Astrocyte of the hippocampus (primary cell): ENCODE data around the gene CDK11A.
"Not testable (repeated sequence)": the region's sequence is repeated elsewhere in the genome, so short reads cannot be mapped to it uniquely, and the experiment has no call there.

Experiments used
- DNase-seq: peaks from one replicate; pipeline ENCODE4 v3.0.0; 2011; ENCODE audit warnings: low read depth, low spot score

The CDK11A gene

DNA sequence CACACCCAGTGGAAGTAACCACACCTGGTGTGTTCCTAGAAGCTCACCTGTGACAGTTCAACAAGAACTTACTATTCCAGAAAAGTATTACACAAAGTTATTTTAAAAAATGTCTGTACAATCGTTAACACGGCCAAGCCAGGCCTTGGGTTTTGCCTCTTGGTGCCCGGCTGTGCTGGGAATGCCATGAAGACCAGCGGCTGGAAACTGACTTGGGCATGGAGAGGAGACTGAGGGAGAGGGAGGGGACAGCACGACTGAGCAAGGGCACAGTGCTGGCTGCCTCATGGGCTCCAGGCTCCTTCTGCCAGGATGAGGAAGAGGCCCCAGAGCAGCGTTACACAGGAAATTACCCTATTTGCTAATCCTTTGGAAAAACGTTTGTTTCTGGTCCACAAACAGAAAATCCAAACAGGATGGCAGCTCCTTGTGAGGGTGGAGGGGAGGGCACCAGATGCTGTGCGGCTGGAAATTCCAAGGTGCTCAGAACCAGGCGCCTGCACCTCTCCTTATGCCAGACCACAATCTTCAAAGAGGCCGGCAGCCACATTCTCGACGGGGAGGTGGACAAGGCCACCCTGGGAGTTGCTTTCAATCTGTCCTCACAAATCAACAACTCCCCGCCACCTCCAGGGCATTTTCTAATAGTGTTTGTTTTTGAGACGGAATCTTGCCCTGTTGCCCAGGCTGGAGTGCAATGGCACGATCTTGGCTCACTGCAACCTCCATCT, 61.2 kb downstream of the CDK11A start:
- peak; percentile 23 for DNase-seq

- DNase-seq: not testable (repeated sequence)
These were observed 61.8 kb downstream of the CDK11A start for GRCh38 chr1:1662392-1662791.

DNA sequence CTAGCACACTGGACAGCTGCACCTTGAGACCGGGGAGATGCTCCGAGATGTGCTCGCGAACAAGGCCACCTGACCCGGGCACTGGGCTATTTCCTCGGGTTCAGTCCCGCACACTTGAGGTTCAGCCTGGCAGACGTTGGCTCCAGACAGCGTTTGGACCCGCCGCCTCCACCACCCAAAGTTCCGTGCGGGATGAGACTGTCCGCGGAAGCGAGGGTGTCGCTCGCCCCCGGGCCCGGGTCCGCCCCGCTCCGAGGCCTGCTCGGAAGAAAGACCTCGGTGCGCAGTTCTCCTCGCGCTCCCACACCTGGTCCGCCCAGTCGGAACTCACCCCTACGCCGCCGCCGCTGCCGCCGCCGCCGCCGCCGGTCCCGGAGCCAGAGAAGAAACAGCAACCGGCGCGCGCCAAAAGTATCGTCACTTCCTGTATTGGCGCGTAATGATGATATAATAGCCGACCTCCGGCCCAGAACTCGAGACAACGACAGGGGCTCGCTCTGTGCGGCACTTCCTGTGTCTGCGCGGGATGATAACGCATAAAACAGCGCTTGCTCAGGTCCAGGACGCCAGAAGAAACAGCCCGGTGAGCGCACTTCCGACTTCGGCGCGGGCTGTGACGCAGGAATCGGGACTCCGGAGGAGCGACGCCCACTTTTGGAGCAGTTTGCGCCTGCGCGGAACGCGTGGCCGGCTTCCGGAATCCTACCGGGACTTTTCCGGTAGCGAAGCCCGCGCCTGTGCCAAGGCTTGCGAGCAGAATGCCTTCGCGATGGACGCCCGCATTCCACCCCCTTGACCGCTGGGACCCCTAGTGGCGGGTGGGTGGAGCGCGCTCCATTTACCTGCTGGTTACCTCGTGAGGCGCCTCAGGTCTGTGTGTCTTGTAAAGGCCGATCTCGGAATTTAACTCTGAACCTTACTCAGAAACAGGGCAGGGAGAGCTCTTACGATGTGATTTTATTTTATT, 65.3 kb downstream of the CDK11A start, which contains the start of gene CDK11B:
Gene CDK11B (minus strand): TSS at position 422 of the 967 bp plus-strand sequence. CDS start 1,519 bp downstream, outside the sequence.
- DNase-seq: peak; percentile 98
